C4-2B (cell line): ENCODE results near the gene GSAP.

Source experiments
- CTCF ChIP-seq: fragments of 450-650 bp; conservative IDR thresholded peaks from 2 replicates; pipeline ENCODE4 v1.5.1; 2017; ENCODE audit warnings: mild to moderate bottlenecking
- ZFX ChIP-seq: fragments of 450-650 bp; IDR thresholded peaks from 2 replicates; pipeline ENCODE4 v1.6.1; 2017

GRCh38 chr7:77458786-77459185, 42.6 kb upstream of the GSAP start:
- TF ChIP-seq CTCF (no peak), ZFX (no peak)
